SK-N-MC (cell line): ENCODE results near the gene EIF4EBP3.

ENCODE experiments used
- EZH2 ChIP-seq: fragments of 200-600 bp; sonication (generic); IDR thresholded peaks from one replicate; pipeline ENCODE4 v1.6.1; 2017; ENCODE audit warnings: antibody characterized with exemption
- POLR2AphosphoS5 ChIP-seq: IDR thresholded peaks from 2 replicates; pipeline ENCODE4 v1.6.1; 2012; ENCODE audit warnings: mild to moderate bottlenecking, low read depth, low read length, borderline replicate concordance

GRCh38 chr5:140509898-140510297 is 37.6 kb upstream of the EIF4EBP3 start:
- TF ChIP-seq EZH2 (no peak), POLR2AphosphoS5 (no peak)
